NCI-H2081 (cell line): ENCODE results near the gene NBPF3.
"Not testable (repeated sequence)": the region's sequence is repeated elsewhere in the genome, so short reads cannot be mapped to it uniquely, and the experiment has no call there.

Experiments
- DNase-seq, 2 experiments: peaks; one replicate each; lab custom pipeline; 2025; lab: John Stamatoyannopoulos, UW

The NBPF3 gene

DNA sequence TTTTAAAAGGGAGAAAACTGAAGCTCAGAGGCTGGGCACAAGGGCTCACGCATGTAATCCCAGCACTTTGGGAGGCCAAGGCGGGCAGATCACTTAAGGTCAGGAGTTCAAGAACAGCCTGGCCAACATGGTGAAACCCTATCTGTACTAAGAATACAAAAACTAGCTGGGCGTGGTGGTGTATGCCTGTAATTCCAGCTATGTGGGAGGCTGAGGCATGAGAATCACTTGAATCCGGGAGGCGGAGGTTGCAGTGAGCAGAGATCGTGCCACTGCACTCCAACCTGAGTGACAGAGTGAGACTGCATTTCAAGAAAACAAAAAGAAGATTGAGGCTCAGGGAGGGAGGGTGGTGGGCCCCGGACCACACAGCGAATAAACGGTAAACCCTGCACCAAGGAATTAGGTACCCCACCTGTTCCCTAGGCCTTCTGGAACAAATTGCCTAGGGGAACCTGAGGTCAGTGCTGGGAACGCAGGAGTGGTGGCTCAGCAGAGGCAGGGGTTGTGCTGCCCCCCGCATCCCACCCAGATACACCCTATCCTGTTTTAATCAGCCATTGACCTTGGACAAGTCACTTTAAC, 79.6 kb downstream of the NBPF3 start:
- not testable (repeated sequence) for DNase-seq

DNA sequence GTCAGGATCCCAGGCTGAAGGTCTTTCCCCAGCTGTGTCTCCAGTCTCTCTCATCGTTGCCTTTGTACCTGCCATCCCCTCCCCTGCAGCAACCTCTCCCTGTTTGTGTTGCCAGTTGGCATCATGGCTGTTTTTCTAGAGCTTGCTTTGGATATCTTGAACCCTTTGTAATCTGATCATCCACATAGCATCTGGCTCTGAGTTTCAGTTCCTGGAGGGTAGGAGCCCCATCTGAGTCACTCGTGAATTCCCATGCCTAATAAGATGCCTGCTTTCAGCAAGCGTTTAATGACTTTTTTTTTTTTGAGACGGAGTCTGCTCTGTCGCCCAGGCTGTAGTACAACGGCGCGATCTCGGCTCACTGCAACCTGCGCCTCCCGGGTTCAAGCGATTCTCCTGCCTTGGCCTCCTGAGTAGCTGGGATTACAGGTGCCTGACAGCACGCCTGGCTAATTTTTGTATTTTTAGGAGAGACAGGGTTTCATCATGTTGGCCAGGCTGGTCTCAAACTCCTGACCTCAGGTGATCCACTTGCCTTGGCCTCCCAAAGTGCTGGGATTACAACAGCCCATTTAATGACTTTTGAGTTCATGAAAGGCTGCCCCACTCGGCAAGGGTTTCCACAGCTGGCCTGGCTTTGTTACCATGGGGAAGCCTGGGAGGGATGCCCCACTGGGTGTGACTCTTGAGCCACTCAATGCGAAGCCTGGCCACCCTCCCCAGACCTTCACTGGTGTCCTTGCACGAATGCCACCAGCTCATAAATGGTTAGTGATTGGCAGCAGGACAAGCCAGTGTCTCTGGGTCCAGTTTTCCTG, 81.2 kb downstream of the NBPF3 start:
- no peak for DNase-seq

DNA sequence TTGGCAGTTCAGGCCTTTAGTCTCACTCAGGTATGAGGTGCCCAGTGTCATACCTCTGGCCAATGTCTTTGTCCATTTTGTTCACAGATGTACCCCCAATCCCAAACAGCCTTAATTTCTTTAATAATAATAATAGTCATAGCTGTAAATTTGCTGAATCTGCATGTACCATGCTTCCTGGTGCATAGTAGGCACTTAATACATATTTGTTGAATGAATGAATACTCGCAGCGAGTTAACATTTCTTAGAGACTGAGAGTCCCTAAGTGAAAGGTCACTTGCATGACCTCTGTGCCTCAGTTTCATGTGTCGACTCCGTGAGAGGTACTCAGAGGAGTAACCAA, 81.8 kb downstream of the NBPF3 start:
- DNase-seq, result no peak

GRCh38 chr1:21522525-21523038, 82.6 kb downstream of the NBPF3 start:
- DNase-seq, result no peak

DNA sequence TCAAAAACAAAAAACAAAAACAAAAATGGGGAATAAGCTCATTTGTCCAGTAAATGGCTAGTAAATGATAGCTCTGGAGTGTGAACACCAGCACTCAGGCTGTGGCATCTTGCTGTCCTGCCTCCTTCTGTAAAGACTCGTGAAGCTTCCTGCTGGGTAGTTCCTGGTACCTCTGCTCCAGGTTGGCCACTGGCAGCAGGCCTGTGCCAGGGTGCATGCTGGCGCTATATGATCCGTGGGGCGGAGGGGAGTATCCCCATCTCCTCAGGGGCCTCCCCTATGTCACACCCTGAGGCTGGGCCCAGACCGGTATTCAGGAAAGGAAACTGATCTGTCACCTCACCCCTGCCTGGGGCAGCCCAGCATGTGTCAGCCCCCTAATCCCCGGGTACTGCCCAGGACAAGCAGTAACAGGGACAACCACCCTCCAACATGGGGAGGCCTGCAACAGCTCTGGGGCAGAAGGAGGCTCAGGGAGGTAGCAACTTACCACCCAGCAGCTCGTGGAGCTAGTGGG, 83.4 kb downstream of the NBPF3 start:
- no peak for DNase-seq

GRCh38 chr1:21524220-21524619, 84.3 kb downstream of the NBPF3 start:
- DNase-seq, result no peak

DNA sequence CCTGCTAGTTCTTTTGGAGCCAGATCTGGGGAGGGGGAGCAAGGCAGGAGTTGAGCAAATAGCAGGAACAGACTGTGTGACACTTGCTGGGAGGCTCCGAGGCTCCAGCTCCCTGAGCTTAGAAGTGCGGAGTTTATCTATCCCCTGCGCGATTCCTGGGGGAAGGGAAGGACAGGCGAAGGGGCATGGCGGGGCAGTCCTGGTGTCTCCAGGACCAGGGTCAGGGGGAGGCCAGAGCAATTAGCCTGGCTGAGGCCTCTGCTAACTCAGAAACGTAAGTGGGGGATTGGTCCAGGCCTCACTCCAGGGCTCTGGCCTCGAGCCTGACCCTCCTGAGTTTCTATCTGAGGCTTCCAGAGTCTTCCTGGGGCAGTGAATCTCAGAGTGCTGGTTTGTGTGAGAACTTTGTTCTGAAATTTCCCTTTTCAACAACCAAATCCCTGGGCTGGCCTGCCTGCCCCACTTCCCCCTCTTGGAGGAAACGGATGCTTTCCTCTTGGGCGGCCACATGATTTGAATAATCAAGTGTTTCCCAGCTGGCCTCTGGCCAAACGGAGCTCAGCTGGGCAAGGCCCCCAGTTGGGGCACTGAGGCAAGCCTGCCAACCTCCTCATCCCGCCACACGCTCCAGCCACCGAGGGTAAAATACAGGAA, 84.9 kb downstream of the NBPF3 start:
- DNase-seq, result no peak

- DNase-seq, result no peak
Measured at GRCh38 chr1:21525340-21525717, 85.4 kb downstream of the NBPF3 start.

- no peak for DNase-seq
Measured at GRCh38 chr1:21526441-21526840, 86.5 kb downstream of the NBPF3 start.

- no peak for DNase-seq
Measured at GRCh38 chr1:21530368-21531016, 90.6 kb downstream of the NBPF3 start.

DNA sequence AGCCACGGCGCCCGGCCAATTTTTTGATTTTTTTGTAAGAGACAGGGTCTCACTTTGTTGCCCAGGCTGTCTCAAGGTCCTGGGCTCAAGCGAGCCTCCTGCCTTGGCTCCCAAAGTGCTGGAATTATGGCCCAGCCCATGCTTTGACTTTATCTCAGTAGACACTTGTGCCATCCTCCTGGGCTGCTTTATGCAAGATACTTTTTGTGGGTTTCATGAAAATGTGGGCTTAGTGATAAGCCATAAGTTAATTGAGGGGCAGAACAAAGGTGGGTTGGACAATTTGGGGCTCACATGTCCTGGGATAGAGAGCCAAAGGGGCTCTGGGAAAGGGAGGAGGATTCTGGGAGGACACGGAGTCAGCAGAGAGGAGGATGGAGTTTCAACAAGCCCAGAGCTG, 91.3 kb downstream of the NBPF3 start:
- no peak for DNase-seq

GRCh38 chr1:21532496-21532895, 92.6 kb downstream of the NBPF3 start:
- DNase-seq, result no peak

- DNase-seq, result no peak
Measured at GRCh38 chr1:21532992-21533534, 93.1 kb downstream of the NBPF3 start.

DNA sequence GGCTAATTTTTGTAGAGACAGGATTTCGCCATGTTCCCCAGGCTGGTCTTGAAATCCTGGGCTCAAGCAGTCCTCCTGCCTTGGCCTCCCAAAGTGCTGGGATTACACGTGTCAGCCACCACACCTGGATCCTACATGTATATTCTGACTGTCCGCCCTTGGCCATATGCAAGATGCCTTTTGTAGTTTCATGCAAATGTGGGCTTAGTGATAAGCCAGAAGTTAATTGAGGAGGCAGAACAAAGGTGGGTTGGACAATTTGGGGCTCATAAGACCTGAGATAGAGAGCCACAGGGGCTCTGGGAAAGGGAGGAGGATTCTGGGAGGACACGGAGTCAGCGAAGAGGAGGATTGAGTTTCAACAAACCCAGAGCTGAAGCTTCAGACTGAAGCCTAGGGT, 94.2 kb downstream of the NBPF3 start:
- no peak for DNase-seq
